ENCODE results near the gene DPYSL4.
"Not testable (repeated sequence)": the region's sequence is repeated elsewhere in the genome, so short reads cannot be mapped to it uniquely, and the experiment has no call there.

Gene DPYSL4

GRCh38 chr10:132204781-132205473 is 18.2 kb downstream of the DPYSL4 start:
- in situ Hi-C loops (cut with HindIII; ENCODE audit: low sequenced_read_pairs) = loop anchor here (10.0 kb wide), 1 partner anchor 140 kb away; no protein-coding TSS in a partner anchor

DNA sequence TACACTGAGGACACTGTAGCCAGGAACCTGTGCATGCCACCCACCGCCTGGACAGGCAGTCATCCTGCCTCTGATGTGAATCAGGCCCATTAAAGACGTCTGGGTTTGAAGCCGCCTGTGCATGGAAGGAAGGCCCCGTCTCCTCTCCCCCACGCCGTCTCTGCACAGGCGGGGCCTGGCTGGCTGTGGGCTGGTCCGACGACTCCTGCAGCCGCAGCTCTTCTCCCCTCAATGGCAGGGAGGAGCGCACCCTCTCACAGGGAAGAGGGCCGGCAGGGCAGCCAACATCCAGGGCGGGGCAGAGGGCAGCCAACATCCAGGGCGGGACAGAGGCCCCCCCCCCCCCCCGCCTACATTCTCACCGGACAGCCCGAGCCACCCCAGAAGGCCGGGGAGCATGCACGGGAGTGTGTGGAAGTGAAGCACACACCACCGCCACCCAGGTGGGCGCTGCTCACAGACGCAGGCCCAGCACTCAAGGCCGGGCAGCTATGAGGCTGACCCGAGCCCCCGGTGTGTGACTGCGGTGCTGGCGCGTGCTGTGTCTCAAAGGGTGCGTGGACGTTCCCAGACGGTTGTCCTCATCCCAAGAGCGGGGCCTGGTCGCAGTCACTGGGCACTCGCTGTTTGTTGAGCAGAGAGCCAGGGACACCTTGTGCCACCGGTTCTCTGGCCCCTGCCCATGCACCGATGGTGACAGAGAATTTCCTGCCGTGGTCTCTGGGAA is 19.1 kb downstream of the DPYSL4 start:
- in situ Hi-C loops (cut with HindIII; ENCODE audit: low sequenced_read_pairs) = loop anchor here (10.0 kb wide), 1 partner anchor 139 kb away; no protein-coding TSS in a partner anchor

GRCh38 chr10:132206377-132206745 is 19.6 kb downstream of the DPYSL4 start:
- in situ Hi-C loops (cut with HindIII; ENCODE audit: low sequenced_read_pairs) = loop anchor here (10.0 kb wide), 1 partner anchor 138 kb away; no protein-coding TSS in a partner anchor

DNA sequence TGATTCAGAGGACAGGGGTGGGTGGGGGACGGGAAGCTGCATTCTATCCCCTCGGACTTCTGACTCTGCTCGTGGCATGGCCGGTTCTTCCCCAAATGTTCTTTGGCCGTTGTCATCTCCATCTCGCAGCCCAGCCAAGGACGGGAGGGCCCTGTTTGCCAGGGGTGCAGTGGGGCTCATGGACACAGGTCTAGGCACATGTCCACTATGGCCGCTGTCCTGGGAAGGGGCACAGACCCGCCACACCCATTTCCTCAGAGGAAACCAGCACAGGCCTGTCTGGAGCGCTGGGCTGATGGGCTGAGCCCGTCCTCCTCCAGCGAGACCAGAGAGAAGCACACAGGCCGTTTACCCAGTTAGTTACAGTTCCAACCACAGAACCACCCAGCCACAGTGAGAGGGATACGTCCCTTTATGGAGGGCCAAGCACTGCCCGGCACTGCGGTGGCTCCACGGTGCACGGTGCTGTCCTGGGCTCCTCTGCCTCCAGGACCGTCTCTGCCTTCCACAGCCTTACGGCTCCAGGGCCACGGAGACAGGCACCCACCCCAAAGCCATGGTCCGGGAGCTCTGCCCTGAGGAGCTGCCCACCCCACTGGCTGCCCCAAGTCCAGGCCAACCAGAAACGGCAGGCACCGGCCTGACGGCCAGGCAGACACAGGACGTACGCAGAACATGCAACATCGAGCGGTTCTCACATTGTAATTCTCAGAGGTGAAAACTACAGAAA is 20.2 kb downstream of the DPYSL4 start:
- in situ Hi-C loops (cut with HindIII; ENCODE audit: low sequenced_read_pairs) = loop anchor here (10.0 kb wide), 1 partner anchor 138 kb away; no protein-coding TSS in a partner anchor

DNA sequence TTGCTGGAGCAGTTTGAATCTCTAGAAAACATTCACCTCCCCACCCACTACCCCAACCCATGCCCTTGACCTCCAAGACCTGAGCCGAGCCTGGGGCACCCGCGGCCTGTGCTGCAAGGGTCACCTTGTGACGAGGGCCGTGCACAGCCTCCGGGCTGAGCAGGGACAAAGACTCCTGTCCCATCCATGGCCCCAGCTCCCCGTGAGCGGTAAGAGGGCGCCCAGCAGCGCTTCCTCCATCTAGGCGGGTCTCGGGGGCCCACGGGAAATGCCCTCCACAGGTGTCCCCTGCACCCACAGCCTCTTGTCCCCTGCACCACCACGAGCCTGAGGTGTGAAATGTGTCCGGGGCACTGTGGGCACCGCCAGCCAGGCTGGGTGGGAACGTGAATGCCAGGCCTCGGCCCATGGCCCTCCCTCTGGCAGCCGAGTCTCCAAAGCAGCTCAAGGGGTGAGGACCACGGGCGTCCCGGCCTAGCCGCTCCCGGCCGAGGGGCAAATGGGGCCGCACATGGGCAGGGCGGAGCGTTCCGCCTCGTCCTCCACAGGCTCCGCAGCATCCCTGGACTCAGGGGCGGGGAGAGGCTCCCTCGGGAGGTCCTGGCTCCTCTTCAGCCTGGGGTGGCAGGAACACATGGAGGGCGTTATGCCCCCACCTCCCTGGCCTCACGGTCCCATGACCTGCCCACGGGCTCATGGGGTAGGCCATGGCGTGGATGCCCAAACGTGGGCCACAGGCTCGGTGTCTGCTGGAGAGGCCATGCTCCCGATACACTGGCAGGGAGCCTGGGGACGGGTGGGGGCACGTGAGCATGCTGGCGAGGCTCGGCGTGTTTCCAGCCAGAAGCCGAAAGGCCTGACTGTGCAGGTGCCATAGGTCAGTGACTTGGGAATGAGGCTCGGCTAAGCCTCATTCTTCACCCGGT is 21.1 kb downstream of the DPYSL4 start:
- in situ Hi-C loops (cut with HindIII; ENCODE audit: low sequenced_read_pairs) = loop anchor here (10.0 kb wide), 1 partner anchor 137 kb away; no protein-coding TSS in a partner anchor

DNA sequence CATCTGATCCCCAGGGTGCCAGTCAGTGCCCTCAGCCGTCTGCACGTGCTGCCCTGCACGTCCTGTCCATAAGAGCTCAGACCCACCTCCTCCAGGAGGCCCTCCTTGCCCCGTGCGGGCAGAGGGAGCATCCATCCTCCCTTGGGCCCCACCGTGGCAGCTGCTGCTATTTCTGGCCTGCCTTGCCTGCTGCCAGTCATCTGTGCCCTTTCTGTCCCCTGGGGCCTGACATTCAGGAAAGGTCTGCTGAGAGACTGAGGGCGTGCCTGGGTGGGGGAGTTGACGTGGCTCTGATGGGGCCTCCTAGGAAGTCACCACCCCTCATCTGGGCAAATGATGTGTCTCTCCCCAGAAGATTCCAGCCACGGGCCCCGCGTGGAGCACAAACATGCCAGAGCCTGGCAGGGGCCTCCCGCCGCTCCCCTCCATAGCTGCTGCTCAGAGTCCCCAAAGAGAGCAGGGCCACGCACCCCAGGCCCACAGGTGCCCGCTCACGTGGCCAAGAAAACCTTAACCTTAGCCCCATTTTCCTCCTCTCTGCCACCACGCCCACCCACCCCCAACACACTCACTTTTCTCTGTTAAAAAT is 21.8 kb downstream of the DPYSL4 start:
- in situ Hi-C loops (cut with HindIII; ENCODE audit: low sequenced_read_pairs) = loop anchor here (10.0 kb wide), 1 partner anchor 136 kb away; no protein-coding TSS in a partner anchor

- in situ Hi-C loops (cut with HindIII; ENCODE audit: low sequenced_read_pairs) = loop anchor here (10.0 kb wide), 1 partner anchor 136 kb away; no protein-coding TSS in a partner anchor
These were observed 22.4 kb downstream of the DPYSL4 start for GRCh38 chr10:132209130-132209529.

GRCh38 chr10:132209978-132210530 is 23.3 kb downstream of the DPYSL4 start:
- in situ Hi-C loops (cut with HindIII; ENCODE audit: low sequenced_read_pairs) = loop anchor here (10.0 kb wide), 1 partner anchor 135 kb away; no protein-coding TSS in a partner anchor

DNA sequence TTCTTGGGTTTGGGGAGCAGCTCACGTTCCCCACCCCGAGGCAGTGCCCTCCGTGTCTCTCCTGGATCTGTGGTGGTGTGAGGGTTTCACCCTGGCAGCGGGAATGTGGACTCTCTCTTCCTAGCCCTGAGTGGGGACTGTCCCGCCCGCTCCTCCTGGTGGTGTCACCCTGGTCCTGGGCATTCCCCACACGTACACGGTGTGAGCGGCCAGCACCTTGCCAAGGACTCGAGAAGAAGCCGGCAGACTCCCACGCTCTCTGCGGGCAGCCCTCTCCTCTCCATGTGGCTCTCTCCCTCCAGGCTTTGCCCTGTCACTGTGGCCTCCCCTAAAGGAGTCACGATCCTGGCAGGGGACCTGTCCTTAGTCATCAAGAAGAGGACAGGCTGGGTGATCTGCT is 24.0 kb downstream of the DPYSL4 start:
- in situ Hi-C loops (cut with HindIII; ENCODE audit: low sequenced_read_pairs) = no loop called here

GRCh38 chr10:132211246-132211645 is 24.5 kb downstream of the DPYSL4 start:
- in situ Hi-C loops (cut with HindIII; ENCODE audit: low sequenced_read_pairs) = no loop called here

DNA sequence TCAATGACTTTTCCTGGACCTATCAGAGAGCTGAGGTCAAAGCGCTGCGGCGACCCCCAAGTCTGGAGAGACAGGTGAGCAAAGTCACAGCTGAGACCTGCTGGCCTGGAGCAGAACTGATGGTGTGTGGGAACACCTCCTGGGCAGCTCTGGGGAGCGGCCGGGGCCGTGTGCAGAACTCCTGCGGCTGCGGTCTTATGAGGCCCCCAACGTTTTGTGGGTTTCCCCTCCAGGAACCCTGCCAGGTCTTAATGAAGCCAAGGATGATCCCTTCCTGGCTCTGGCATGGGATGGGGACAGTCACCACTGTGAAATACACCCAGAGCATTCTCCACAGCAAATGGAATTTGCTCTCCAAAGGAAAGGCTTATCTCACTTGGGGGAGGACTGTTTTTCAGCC is 26.1 kb downstream of the DPYSL4 start:
- in situ Hi-C loops (cut with HindIII; ENCODE audit: low sequenced_read_pairs) = no loop called here

- in situ Hi-C loops (cut with HindIII; ENCODE audit: low sequenced_read_pairs) = no loop called here
These were observed 27.2 kb downstream of the DPYSL4 start for GRCh38 chr10:132213917-132214316.

- in situ Hi-C loops (cut with HindIII; ENCODE audit: low sequenced_read_pairs) = not testable (repeated sequence)
These were observed 29.7 kb downstream of the DPYSL4 start for GRCh38 chr10:132216441-132216840.

DNA sequence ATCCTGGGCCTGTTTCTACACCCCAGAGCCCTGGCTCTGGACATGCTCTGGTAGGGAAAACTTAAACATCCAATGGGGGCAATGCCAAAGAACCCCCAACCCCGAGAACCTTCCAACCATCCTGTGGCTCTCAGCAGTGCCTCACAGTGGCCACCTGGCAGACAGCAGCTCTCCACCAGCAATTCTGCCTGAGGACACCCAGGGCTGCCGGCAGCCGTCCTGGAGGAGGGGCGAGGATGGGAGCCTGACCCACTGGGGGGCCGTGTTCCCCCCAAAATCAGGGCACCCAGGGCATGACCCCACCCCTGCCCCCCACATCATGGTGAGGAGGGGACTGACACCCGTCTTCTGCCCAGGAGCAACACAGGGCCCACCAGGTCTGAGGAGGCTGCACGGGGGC is 32.7 kb downstream of the DPYSL4 start:
- in situ Hi-C loops (cut with HindIII; ENCODE audit: low sequenced_read_pairs) = no loop called here

DNA sequence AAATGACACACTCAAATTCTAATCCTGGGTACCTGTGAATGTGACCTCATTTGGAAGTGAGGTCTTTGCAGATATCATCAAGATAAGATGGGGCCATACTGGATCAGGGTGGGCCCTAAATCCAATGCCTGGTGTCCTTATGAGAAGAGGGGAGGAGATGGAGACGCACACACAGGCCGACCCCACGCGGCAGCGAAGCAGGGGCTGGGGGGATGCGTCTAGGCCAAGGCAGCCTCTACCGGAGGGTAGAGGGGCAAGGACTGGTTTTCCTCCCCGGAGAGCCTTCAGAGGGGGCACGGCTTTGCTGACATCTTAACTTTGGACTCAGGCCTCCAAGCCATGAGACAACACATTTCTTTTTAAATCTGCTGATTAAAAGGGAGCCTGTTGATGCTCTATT is 33.3 kb downstream of the DPYSL4 start:
- in situ Hi-C loops (cut with HindIII; ENCODE audit: low sequenced_read_pairs) = no loop called here

- in situ Hi-C loops (cut with HindIII; ENCODE audit: low sequenced_read_pairs) = not testable (repeated sequence)
These were observed 34.2 kb downstream of the DPYSL4 start for GRCh38 chr10:132220996-132221395.

GRCh38 chr10:132222726-132223125 is 36.0 kb downstream of the DPYSL4 start:
- in situ Hi-C loops (cut with HindIII; ENCODE audit: low sequenced_read_pairs) = no loop called here

- in situ Hi-C loops (cut with HindIII; ENCODE audit: low sequenced_read_pairs) = no loop called here
These were observed 36.4 kb downstream of the DPYSL4 start for GRCh38 chr10:132223156-132223590.

GRCh38 chr10:132223611-132224342 is 37.0 kb downstream of the DPYSL4 start:
- in situ Hi-C loops (cut with HindIII; ENCODE audit: low sequenced_read_pairs) = no loop called here

Data from endothelial cell of hepatic sinusoid (primary cell).